ENCODE results near the gene CLEC4D. TPM values are rescaled to one million over a fixed set of nuclear protein-coding genes. Genes with fewer than 3 reads are reported as not detected.

Gene CLEC4D
- total and polyA plus RNA-seq, 2 experiments from 2014 or later = 0.24 to 0.90 TPM

DNA sequence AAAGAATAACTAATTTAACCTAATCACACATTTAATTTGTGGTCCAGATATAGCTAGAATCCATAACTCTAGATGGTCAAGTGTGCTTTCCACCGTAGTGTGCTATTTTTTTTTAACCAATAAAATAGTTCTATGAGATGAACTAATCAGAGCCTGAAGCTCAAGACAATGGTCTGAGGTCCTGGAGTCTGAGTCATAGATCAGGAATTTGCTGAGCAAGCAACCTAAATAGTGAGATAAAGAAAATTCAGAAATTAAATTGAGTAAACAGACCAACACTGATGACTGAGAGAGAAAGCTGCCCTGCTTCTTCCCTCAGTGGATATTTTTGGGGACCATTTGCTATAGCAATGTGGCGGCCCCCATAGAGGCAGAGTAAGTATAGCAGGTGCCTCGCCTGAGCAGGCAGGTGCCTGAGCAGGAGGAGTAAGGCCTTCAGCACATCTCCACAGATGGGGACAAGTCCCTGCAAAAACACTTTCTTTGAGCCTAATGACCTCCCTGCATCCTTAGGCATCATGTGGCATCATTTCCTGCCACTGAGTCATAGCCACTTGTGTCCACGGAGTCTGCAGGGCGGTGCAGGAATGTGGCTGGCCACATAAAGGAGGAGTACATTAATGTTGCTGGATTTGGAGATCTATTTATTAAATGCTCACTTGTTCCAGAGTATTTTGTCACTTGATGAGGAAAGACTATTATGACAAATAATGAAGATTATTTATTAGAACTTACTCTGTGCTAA, 41.3 kb downstream of the CLEC4D start:
- Histone ChIP-seq H3K27ac (ENCODE audit: low read depth) (no peak overlapping the region), H3K4me2 (no peak overlapping the region), H4K20me1 (replicated peaks; ENCODE audit: insufficient read depth) (no peaks in the 10 kb centered on the region), H3F3A (replicated peaks; ENCODE audit: low read depth) (no peaks in the 10 kb centered on the region), H3K4me3 (no peak overlapping the region), H3K27me3 (ENCODE audit: insufficient read depth) (no peaks in the 10 kb centered on the region), H3K79me2 (replicated peaks; ENCODE audit: insufficient read depth) (no peaks in the 10 kb centered on the region), H2AFZ (no peak overlapping the region), H3K36me3 (ENCODE audit: insufficient read depth) (no peaks in the 10 kb centered on the region), H3K4me1 (ENCODE audit: insufficient read depth) (no peaks in the 10 kb centered on the region), H3K9me2 (ENCODE audit: insufficient read depth) (peaks cover 4% of the 10 kb centered on the region; the same call in 1 of the 2 replicates)
- Mint-ChIP-seq H3K9me3 (no peaks in the 10 kb centered on the region), H3K27ac (peak overlapping the region; percentile 72; the same call in 1 of the 2 replicates), H3K36me3 (ENCODE audit: low read depth) (no peaks in the 10 kb centered on the region), H3K27me3 (ENCODE audit: insufficient read depth, low read depth, poor library complexity) (peaks cover 4% of the 10 kb centered on the region), H3K4me1 (peaks cover 6% of the 10 kb centered on the region; the same call in 1 of the 3 replicates), H3K4me3 (no peak overlapping the region)
- no peak for TF ChIP-seq STAT1 (IDR thresholded peaks at IDR 0.05; ENCODE audit: unreplicated experiment)
- TF ChIP-seq, protein P1, sequence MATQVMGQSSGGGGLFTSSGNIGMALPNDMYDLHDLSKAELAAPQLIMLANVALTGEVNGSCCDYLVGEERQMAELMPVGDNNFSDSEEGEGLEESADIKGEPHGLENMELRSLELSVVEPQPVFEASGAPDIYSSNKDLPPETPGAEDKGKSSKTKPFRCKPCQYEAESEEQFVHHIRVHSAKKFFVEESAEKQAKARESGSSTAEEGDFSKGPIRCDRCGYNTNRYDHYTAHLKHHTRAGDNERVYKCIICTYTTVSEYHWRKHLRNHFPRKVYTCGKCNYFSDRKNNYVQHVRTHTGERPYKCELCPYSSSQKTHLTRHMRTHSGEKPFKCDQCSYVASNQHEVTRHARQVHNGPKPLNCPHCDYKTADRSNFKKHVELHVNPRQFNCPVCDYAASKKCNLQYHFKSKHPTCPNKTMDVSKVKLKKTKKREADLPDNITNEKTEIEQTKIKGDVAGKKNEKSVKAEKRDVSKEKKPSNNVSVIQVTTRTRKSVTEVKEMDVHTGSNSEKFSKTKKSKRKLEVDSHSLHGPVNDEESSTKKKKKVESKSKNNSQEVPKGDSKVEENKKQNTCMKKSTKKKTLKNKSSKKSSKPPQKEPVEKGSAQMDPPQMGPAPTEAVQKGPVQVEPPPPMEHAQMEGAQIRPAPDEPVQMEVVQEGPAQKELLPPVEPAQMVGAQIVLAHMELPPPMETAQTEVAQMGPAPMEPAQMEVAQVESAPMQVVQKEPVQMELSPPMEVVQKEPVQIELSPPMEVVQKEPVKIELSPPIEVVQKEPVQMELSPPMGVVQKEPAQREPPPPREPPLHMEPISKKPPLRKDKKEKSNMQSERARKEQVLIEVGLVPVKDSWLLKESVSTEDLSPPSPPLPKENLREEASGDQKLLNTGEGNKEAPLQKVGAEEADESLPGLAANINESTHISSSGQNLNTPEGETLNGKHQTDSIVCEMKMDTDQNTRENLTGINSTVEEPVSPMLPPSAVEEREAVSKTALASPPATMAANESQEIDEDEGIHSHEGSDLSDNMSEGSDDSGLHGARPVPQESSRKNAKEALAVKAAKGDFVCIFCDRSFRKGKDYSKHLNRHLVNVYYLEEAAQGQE (IDR thresholded peaks at IDR 0.05; ENCODE audit: unreplicated experiment) = no peak
- no peak for TF ChIP-seq CREB1 (CRISPR knock-in tag; IDR thresholded peaks at IDR 0.05; ENCODE audit: low read depth)
- TF ChIP-seq ZNF331 (CRISPR knock-in tag; IDR thresholded peaks at IDR 0.05; ENCODE audit: low read depth) = no peak
- no peak for TF ChIP-seq EZH2 (IDR thresholded peaks at IDR 0.05; ENCODE audit: low read depth, unreplicated experiment)
- no peak for TF ChIP-seq EZH2phosphoT487 (IDR thresholded peaks at IDR 0.05; ENCODE audit: unreplicated experiment)
- TF ChIP-seq NANOG (IDR thresholded peaks at IDR 0.05; ENCODE audit: borderline replicate concordance) = no peak
- TF ChIP-seq, protein P2, sequence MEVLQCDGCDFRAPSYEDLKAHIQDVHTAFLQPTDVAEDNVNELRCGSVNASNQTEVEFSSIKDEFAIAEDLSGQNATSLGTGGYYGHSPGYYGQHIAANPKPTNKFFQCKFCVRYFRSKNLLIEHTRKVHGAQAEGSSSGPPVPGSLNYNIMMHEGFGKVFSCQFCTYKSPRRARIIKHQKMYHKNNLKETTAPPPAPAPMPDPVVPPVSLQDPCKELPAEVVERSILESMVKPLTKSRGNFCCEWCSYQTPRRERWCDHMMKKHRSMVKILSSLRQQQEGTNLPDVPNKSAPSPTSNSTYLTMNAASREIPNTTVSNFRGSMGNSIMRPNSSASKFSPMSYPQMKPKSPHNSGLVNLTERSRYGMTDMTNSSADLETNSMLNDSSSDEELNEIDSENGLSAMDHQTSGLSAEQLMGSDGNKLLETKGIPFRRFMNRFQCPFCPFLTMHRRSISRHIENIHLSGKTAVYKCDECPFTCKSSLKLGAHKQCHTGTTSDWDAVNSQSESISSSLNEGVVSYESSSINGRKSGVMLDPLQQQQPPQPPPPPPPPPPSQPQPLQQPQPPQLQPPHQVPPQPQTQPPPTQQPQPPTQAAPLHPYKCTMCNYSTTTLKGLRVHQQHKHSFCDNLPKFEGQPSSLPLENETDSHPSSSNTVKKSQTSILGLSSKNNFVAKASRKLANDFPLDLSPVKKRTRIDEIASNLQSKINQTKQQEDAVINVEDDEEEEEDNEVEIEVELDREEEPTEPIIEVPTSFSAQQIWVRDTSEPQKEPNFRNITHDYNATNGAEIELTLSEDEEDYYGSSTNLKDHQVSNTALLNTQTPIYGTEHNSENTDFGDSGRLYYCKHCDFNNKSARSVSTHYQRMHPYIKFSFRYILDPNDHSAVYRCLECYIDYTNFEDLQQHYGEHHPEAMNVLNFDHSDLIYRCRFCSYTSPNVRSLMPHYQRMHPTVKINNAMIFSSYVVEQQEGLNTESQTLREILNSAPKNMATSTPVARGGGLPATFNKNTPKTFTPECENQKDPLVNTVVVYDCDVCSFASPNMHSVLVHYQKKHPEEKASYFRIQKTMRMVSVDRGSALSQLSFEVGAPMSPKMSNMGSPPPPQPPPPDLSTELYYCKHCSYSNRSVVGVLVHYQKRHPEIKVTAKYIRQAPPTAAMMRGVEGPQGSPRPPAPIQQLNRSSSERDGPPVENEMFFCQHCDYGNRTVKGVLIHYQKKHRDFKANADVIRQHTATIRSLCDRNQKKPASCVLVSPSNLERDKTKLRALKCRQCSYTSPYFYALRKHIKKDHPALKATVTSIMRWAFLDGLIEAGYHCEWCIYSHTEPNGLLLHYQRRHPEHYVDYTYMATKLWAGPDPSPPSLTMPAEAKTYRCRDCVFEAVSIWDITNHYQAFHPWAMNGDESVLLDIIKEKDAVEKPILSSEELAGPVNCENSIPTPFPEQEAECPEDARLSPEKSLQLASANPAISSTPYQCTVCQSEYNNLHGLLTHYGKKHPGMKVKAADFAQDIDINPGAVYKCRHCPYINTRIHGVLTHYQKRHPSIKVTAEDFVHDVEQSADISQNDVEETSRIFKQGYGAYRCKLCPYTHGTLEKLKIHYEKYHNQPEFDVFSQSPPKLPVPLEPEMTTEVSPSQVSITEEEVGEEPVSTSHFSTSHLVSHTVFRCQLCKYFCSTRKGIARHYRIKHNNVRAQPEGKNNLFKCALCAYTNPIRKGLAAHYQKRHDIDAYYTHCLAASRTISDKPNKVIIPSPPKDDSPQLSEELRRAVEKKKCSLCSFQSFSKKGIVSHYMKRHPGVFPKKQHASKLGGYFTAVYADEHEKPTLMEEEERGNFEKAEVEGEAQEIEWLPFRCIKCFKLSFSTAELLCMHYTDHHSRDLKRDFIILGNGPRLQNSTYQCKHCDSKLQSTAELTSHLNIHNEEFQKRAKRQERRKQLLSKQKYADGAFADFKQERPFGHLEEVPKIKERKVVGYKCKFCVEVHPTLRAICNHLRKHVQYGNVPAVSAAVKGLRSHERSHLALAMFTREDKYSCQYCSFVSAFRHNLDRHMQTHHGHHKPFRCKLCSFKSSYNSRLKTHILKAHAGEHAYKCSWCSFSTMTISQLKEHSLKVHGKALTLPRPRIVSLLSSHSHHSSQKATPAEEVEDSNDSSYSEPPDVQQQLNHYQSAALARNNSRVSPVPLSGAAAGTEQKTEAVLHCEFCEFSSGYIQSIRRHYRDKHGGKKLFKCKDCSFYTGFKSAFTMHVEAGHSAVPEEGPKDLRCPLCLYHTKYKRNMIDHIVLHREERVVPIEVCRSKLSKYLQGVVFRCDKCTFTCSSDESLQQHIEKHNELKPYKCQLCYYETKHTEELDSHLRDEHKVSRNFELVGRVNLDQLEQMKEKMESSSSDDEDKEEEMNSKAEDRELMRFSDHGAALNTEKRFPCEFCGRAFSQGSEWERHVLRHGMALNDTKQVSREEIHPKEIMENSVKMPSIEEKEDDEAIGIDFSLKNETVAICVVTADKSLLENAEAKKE (CRISPR knock-in tag; IDR thresholded peaks at IDR 0.05) = no peak
- no peak for TF ChIP-seq JUNB (IDR thresholded peaks at IDR 0.05; ENCODE audit: unreplicated experiment)
- TF ChIP-seq POLR2AphosphoS5 (IDR thresholded peaks at IDR 0.05; ENCODE audit: low read depth) = no peak
- TF ChIP-seq, protein P3, sequence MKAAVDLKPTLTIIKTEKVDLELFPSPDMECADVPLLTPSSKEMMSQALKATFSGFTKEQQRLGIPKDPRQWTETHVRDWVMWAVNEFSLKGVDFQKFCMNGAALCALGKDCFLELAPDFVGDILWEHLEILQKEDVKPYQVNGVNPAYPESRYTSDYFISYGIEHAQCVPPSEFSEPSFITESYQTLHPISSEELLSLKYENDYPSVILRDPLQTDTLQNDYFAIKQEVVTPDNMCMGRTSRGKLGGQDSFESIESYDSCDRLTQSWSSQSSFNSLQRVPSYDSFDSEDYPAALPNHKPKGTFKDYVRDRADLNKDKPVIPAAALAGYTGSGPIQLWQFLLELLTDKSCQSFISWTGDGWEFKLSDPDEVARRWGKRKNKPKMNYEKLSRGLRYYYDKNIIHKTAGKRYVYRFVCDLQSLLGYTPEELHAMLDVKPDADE (IDR thresholded peaks at IDR 0.05) = no peak
- TF ChIP-seq, protein P4, sequence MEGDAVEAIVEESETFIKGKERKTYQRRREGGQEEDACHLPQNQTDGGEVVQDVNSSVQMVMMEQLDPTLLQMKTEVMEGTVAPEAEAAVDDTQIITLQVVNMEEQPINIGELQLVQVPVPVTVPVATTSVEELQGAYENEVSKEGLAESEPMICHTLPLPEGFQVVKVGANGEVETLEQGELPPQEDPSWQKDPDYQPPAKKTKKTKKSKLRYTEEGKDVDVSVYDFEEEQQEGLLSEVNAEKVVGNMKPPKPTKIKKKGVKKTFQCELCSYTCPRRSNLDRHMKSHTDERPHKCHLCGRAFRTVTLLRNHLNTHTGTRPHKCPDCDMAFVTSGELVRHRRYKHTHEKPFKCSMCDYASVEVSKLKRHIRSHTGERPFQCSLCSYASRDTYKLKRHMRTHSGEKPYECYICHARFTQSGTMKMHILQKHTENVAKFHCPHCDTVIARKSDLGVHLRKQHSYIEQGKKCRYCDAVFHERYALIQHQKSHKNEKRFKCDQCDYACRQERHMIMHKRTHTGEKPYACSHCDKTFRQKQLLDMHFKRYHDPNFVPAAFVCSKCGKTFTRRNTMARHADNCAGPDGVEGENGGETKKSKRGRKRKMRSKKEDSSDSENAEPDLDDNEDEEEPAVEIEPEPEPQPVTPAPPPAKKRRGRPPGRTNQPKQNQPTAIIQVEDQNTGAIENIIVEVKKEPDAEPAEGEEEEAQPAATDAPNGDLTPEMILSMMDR (conservative IDR thresholded peaks at IDR 0.05; ENCODE audit: low read depth in 2 of 2) = no peak
- ATAC-seq = no peak
- peak; percentile 55 for DNase-seq (ENCODE audit: low spot score)

Data from GM23338 (cell line).